HG03354 (cell line): ENCODE data around the gene RIN2.
"Not testable (repeated sequence)": the region's sequence is repeated elsewhere in the genome, so short reads cannot be mapped to it uniquely, and the experiment has no call there.

ENCODE experiments used
- ATAC-seq: cut with Tn5 transposase; IDR thresholded peaks from one replicate; pipeline ENCODE4 v1.9.1; 2021; ENCODE audit warnings: mild to moderate bottlenecking; ENCODE audit not compliant: unreplicated experiment, poor library complexity, severe bottlenecking

RIN2 gene

DNA sequence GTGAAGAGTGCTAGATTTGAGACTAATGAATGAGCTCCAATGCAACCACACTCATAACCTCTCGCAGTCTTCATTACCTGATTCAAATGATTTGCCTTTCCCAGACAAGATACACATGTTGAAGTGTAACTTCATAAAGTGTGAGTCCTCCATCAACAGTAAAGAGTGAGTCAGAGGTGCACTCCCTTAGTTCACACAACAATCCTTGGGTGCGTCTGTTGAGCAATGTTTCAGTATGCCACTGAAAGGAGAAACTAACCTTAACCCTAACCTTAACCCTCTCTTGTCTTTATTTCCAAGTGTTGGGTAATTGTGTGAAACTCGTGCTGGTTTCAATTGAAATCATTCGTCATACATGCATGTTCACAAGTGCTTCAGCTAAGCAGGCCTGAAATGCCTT, 21.0 kb upstream of the RIN2 start:
- ATAC-seq: no peak

DNA sequence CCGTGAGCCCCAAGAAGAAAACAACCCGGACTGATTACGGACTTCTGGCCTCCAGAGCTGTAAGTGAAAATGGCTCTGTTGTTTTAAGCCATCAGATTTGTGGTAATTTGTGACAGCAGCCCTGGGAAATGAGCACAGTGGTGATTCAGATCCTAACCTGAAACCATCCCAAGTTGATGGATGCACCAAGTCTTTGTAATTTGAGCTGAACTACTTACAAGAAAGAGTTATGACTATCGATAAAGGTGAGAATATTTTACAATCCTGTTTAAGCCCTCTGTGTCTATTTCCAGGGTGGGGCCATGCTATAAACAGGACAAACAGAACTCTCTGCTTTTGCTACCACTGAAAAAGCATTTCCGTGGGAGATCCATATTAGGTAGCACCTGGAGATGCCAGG, 19.1 kb upstream of the RIN2 start:
- ATAC-seq: no peak

DNA sequence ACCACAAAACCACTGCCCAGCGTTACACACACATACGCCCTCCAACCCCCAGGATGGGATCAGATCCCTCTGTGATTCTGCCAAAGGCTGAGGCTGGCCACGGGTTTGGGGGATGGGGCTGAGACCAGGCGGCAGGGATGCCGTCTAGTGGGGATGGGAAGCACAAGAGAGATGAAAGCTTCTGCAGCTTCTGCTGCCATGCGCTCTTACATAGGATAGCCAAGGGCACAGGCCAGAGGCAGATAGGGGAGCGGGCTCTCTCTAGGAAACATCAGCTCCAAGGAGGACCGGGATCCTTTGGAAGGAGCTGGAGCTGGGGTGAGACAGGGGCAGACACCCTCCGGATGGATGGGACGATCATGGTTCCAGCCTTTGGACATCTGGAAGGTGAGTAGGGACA, 18.7 kb upstream of the RIN2 start:
- ATAC-seq: no peak

DNA sequence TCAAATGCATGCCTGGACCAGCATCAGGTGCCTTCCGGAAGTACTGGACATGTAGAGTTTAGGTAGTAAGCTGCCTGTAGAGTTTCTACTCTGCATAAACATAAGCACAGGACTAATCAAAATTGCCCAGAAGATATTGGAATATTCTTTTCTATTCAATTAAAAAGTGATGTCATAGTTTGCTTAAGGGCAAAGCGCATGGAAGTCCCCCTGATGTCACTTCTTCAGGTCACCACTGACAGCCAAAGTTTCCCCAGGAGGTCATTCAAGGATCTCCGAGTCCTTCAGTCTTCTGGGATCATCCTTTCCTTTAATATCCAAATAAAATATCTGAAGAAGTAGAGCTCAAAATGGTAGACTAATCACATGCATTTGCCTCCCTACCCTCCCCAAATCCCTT, 17.5 kb upstream of the RIN2 start:
- ATAC-seq: no peak

DNA sequence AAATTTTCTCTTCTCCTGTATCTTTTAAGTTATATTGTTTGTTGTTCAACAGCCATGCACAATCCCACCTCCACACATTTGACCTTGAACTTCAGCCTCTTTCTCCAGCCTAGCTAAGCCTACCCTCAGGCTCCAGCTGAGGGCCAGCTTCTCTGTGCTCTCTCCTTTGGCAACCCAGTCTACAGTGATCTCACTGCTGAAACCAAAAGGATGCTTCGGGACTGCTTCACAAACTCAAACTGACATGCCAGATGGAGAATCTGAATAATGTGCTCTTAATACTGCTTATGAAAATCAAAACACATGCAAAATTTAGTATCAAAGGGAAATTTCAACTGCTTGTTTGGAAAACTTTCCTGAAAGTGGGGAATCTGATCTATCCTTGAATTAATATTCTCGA, 16.1 kb upstream of the RIN2 start:
- ATAC-seq: no peak

DNA sequence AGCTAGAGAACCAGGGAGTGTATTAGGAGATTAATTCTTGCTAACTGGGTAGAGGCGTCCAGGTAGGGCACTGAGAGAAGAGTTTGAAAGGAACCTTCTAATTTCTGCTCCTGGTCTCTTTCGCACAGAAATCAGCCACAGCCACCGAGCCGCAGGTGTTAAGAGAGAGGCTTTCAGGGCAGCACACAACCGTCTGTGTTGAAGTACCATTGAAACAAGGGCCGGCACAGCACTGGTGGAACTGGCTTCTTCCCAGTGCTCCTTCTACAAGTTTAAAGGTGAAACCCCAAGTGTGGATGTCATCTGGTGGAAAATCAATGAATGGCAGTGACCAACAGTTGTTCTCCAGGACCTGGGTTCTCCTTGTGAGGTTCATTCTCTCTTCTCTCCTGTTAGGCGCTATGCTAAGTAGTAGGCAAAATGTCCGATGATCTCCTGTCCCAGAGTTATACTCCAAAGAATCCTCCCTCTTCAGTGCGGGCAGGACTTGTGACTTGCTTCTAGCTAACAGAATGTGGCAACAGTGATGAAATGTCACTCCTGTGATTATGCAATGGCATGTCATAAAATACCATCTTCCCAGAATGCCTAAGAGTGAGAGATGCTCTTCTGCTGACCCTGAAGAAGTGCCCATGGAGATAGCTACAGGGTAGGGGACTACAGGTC, 15.0 kb upstream of the RIN2 start:
- ATAC-seq: no peak

DNA sequence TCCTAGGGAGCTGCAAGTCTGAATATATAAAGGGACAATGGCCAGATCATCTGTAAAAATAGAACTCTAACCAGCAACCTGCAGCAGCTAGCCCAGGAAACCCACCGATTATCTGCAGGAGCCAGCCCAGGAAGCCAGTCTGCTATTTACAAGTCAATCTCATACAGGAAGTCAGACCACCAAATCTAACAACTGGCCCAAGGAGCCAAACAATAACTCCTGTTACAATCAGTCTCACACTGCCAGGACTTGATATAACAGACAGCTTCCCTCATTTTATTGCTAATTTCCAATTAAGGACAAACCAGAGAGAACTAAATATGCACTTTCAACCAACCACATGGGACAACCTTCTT, 14.4 kb upstream of the RIN2 start:
- ATAC-seq: no peak

DNA sequence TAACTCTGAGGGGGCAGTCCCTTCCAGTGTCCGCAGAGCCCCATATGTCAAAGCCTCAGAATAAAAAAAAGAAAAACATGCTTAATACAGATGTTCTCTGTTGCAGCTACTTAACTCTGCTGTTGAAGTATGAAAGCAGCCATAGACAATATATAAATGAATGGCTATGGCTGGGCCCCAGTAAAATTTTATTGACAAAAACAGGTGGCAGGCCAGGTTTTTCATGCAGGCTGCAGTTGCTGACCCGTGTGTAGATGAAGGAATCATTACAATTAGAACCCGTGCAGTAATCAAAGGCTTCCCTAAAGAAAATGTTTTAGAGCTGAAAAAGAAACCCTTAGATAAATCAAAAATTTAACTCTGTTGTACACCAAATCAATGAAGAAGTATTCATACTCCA, 13.0 kb upstream of the RIN2 start:
- no peak for ATAC-seq

DNA sequence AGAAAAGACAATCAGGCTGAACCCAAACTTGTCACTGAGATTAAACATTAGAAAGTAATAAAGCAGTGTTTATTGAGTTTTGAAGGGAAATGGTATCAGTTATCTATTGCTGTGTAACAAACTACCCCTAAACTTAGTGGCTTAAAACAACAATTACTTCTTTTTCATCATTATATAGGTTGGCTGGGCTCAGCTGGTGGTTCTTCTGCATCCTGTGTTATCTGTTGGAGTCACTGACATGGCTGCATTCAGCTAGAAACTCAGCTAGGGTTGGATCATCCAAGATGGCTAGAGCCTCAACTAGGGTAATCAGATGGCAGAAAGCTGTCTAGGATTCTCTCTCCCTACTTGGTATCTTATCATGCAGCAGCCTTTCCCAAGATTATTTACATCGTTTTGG, 12.5 kb upstream of the RIN2 start:
- no peak for ATAC-seq

DNA sequence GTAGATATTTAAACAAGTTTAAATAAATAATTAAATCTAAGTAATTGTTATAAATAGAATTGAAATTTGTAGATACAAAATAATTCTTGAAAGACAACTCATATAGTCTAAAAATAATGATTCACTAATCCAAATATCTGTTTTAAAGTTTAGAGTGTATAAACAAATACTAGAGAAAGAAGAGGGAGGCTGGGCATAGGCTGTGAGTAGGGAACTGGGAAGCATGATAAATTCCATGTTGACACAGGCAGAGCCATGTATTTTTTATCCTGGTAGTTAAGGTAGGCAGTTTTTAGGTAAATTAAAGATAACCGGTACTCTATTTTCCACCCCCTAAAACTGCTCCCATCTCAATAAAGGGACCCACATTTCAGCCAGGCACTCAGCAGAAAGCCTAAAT, 11.7 kb upstream of the RIN2 start:
- no peak for ATAC-seq

DNA sequence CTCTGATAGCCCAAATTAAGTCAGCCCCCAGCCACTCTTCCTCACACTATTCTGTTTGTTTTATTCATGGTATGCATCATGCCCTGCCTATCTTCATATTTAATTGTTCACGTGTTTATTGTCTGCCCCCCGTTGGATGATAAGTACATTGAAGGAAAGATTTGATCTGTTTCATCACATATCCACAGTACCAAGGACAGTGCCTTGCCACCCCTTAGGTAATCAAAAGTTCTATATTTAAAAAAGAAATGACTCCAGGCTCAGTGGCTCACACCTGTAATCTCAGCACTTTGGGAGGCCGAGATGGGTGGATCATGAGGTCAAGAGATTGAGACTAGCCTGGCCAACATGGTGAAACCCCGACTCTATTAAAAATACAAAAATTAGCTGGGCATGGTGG, 10.2 kb upstream of the RIN2 start:
- no peak for ATAC-seq

DNA sequence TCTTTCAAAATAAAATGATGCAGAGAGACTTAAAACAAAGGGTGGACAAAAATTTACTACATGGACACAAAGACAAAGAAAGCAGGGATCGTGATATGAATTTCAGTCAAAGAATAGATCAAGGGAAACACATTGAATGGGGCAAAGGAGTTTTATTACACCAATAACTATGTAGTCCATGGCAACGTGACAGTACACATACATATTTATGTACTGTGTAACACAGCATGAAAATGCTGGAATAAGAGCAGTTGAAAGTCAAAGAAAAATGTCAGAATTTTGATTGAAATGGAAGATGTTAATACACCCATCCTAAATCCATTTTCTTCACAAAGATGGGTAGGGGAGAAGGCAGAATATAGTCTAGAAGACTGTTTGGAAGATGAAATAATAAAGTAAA, 9.4 kb upstream of the RIN2 start:
- no peak for ATAC-seq

DNA sequence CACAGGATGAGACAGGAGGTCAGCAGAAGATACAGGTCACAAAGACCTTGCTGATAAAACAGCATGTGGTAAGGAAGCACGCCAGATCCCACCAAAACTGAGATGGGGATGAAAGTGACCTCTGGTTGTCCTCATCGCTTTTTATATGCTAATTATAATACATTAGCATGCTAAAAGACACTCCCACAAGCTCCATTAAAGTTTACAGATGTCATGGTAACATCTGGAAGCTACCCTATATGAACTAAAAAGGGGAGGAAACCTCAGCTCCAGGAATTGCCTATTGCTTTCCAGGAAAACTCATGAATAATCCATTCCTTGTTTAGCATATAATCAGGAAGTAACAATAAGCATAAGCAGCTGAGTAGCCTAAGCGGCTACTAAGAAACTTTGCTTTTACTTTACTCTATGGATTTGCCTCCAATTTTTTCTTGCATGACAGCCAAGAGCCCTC, 8.4 kb upstream of the RIN2 start:
- ATAC-seq: no peak

DNA sequence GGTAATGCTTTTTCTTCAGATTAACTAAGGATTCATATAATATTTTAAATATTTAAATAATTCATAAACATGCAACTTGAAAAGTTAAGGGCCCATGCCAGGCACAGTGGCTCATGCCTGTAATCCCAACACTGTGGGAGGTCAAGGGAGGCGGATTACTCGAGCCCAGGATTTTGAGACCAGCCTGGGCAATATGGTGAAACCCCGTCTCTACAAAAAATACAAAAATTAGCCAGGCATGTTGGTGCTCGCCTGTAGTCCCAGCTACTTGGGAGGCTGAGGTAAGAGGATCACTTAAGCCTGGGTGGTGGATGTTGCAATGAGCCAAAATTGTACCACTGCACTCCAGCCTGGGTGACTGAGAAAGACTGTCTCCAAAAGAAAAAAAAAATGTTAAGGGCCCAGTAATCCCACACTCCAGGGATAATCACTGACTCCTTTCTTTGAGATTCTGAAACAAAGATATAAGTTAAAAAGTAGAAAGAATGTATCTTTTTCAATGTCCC, 7.9 kb upstream of the RIN2 start:
- no peak for ATAC-seq

DNA sequence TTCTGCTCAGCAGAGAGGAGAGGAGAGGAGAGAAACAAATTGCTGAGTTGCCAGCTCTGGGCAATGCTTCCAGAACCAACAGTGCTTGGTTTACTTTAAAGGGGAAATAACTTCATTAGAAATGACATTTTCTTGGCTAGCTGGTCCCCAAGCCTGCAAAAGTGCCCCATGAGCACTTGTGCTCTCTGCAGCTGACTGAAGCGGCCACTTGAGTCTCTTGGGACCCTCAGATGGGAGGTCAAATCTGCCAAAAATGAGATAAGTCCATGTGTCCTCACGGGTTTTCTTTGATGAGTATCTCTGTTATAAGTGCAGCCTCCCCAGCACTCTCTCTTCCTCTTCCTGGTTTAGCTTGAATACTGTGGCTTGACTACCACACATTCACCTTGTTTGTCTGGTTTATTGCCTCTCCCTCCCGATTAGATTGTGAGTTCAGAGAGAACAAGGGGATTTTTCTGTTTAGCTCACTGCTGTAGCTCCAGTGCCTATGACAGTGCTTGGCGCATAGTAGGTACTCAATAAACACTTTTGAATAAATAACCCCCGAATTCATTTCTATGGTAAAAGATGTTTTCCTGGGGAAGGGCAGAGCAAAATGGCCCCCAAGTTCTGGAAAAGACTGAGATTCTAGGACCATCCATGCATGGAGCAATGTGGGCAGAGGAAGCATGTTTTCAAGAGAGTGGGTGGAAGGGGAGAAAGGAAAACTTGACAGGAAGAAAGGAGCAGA, 7.0 kb upstream of the RIN2 start:
- no peak for ATAC-seq

DNA sequence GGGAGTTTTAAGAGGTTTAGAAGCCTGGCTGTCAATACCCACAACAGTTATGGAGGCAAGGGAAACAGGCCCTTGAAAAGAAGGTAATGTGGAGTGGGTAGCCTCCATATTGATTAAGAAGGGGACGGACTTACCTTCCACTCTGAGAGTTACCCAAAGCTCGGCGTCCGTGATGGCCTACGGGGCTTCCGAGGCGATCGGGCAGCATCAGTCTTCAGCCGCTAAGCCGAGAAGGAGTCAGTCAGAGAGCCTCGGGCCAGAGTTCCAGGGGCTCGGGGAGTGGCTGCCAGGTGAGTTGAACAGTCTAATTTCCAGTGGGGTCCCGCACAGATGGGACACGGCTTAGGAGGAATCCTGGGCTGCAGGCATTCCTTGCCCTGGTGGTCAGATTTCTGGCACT, 3.9 kb upstream of the RIN2 start:
- not testable (repeated sequence) for ATAC-seq

DNA sequence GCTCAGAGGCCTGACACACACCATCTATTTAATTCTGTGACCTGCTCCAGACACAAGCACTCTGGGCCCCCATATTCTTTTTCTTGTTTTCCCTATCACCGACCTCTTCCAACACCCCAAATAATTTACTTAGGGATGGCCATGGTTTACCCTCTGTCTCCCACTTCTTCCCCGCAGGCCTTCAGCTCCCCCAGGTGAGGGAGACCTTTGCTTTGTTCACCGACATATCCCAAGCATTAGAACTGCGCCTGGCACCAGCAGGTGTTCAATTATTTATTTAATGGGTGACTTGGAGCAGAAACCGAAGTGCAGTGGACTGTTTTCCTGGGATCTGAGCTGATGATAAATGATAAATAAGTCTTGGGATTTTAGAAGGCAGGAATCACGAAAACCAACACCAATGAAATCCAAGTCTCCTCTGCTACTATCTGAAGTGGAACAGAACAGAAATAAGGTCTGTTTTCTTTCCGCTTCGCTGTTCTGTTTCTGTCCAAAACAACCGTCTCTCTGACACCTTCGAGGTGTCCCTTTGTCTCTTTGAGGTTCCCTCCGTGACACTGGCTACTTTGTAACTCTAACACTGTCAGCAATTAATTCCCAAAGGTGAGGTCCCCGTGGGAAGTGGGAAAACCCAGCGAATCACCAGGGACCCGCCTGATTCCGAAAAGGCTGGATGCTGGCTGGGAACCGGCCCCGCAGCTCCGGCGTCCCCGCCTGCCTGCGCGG, 1.1 kb upstream of the RIN2 start:
- ATAC-seq: no peak

DNA sequence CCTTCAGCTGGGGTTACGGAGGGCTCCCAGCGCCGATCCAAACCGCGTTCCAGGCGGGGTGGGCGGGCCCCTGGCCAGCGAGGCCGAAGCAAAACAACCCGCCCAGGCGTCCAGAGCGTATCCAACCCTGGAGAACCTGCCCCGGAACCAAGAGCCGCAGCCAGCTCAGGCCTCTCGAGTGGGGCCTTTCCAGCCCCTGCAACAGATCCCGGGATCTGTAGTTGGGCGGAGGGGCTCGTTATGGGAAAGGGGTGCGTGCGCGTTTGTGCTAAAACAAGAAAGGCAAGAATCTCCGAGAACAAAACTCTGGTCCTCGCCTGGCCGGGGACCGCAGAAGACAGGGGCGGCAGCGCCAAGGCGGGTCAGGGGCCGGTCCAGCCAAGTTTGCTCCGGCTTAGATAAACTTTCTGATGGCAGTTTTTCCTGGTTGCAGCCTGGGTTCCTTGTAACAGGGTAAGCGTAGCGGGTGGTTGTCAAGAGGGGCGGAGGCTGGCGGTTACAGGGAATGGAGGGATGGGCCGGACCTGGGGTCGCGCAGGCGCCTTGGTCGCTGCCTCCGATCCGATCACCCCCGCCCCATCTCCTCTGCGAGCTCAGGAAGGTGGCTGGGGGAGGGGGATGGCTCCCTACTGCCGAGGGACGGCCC, 448 bp upstream of the RIN2 start:
- no peak for ATAC-seq

DNA sequence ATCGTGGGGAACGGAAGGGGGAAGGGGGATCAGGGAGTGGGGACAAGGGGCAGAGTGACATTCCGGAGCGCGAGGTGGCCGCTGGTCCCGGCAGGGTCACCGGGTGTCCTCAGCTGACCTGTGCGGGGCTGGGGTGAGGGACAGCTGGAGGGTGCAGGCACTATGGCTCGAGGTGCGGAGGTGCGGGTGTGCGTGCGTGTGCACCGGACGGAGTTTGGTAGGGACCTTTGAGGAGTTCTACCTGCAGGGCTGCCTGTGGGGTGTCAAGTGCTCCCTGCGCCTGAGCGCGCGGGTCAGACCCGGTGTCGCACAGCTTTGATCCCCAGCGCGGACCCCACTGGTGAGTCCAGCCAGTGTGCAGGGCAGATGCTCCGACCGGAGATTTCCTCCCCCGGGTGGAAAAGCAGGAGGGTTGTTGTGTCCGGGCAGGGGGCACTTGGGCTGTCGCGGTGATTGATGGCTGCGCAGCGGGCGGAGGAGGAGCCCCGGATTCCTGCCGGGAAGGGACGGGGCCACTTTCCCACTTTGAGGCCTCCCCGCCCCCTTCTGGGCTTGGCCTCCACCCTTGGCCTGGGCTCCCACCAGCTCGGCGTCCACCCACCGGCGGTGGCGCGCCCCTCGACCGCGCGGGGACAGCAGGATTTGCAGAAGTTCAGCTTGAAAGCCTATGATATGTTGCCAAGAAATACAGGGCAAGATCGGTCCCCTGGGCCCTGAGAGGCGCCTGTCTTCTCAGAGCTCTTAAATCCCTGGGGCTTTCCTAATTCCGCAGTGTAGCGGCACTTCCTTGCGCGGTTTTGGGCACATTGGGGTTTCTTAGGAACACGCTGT, 658 bp downstream of the RIN2 start:
- ATAC-seq: no peak

DNA sequence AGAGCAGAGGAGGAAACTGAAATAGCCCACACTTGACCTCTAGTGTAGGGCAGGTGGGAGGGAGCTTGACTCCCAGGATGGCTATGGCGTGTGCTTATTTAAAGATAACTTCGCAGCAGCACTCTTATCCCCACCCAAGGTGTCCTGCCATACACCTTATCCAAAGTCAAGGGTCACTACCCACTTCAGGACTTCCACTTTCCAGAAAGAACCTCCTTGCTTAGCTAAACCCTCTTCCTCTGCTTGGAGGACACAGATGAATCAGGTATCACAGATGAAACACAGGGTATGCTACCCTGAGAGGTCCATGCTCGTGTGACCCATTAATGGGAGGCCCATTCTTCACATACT, 2.3 kb downstream of the RIN2 start:
- no peak for ATAC-seq
